HepG2 (cell line): ENCODE data around the gene TMTC4.

Experiments used
- AHR ChIP-seq: IDR thresholded peaks from 2 replicates; pipeline ENCODE4 v1.6.1; 2018; ENCODE audit warnings: missing genetic modification reagents, missing compliant biosample characterization
- PRPF4 ChIP-seq: fragments of 200-400 bp; formaldehyde crosslinking; IDR thresholded peaks from 2 replicates; pipeline ENCODE4 v1.6.1; 2016; ENCODE audit warnings: low read length, low read depth; ENCODE audit not compliant: poor library complexity, severe bottlenecking
- RFX3 ChIP-seq: IDR thresholded peaks from 2 replicates; pipeline ENCODE4 v1.6.1; 2016; ENCODE audit warnings: missing biosample characterization, missing genetic modification reagents
- YY1 ChIP-seq: IDR thresholded peaks from 2 replicates; pipeline ENCODE4 v1.6.1; 2011; ENCODE audit warnings: low read length, low read depth, moderate library complexity, mild to moderate bottlenecking; ENCODE audit not compliant: insufficient read depth, insufficient replicate concordance
- ZFP36 ChIP-seq: fragments of 150-350 bp; IDR thresholded peaks from 2 replicates; pipeline ENCODE4 v1.6.1; 2018; ENCODE audit warnings: borderline replicate concordance, low read length, low read depth; ENCODE audit not compliant: partially characterized antibody
- ZNF138 ChIP-seq: sonication (generic); formaldehyde crosslinking; IDR thresholded peaks from 2 replicates; pipeline ENCODE4 v1.5.0; 2020; ENCODE audit warnings: mild to moderate bottlenecking, low read depth, missing genetic modification reagents
- ZNF207 ChIP-seq: fragments of 450-650 bp; IDR thresholded peaks from 2 replicates; pipeline ENCODE4 v1.6.1; 2016; ENCODE audit warnings: antibody characterized with exemption, borderline replicate concordance
- TF ChIP-seq, protein P1 (sequence below): sonication (generic); formaldehyde crosslinking; IDR thresholded peaks from 2 replicates; pipeline ENCODE4 v1.5.0; 2020; ENCODE audit warnings: mild to moderate bottlenecking, missing genetic modification reagents, moderate library complexity
- TF ChIP-seq, protein P2 (sequence below), 2 experiments: fragments of 450-650 bp in 1 of 2; sonication (generic) in 1 of 2; formaldehyde crosslinking in 1 of 2; IDR thresholded peaks; 2 replicates each; pipeline versions ENCODE4 v1.6.1 to v1.8.0; 2016 to 2022; ENCODE audit warnings: antibody characterized with exemption in 1 of 2, mild to moderate bottlenecking in 1 of 2, missing genetic modification reagents in 1 of 2
- TF ChIP-seq, protein P3 (sequence below): IDR thresholded peaks from 2 replicates; pipeline ENCODE4 v1.6.1; 2012; ENCODE audit warnings: inconsistent platforms

DNA sequence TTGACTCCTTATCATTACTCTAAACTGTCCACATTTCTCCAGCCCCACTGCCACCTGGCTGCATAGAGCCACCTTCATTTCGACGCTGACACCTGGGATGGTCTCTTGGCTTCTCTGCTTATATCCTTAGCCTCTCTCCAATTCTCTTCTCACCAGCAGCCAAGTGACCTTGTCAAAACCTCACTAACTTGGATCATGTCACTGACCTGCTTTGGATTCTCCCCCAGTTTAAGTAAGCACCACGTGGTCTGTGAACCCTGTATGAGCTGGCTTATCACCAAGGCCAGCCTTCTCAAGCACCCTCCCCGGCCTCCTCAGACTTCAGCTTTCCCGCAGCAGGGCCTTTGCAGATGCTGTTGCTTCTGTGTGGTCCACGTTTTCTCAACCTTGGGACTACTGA, 73.7 kb downstream of the TMTC4 start:
- no peak for TF ChIP-seq ZFP36
- TF ChIP-seq, protein P1, sequence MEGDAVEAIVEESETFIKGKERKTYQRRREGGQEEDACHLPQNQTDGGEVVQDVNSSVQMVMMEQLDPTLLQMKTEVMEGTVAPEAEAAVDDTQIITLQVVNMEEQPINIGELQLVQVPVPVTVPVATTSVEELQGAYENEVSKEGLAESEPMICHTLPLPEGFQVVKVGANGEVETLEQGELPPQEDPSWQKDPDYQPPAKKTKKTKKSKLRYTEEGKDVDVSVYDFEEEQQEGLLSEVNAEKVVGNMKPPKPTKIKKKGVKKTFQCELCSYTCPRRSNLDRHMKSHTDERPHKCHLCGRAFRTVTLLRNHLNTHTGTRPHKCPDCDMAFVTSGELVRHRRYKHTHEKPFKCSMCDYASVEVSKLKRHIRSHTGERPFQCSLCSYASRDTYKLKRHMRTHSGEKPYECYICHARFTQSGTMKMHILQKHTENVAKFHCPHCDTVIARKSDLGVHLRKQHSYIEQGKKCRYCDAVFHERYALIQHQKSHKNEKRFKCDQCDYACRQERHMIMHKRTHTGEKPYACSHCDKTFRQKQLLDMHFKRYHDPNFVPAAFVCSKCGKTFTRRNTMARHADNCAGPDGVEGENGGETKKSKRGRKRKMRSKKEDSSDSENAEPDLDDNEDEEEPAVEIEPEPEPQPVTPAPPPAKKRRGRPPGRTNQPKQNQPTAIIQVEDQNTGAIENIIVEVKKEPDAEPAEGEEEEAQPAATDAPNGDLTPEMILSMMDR (CRISPR knock-in tag): no peak
- TF ChIP-seq PRPF4: no peak
- TF ChIP-seq RFX3 (CRISPR knock-in tag): no peak
- no peak for TF ChIP-seq ZNF138
- TF ChIP-seq YY1: no peak
- TF ChIP-seq AHR (CRISPR knock-in tag): no peak
- TF ChIP-seq, protein P2, sequence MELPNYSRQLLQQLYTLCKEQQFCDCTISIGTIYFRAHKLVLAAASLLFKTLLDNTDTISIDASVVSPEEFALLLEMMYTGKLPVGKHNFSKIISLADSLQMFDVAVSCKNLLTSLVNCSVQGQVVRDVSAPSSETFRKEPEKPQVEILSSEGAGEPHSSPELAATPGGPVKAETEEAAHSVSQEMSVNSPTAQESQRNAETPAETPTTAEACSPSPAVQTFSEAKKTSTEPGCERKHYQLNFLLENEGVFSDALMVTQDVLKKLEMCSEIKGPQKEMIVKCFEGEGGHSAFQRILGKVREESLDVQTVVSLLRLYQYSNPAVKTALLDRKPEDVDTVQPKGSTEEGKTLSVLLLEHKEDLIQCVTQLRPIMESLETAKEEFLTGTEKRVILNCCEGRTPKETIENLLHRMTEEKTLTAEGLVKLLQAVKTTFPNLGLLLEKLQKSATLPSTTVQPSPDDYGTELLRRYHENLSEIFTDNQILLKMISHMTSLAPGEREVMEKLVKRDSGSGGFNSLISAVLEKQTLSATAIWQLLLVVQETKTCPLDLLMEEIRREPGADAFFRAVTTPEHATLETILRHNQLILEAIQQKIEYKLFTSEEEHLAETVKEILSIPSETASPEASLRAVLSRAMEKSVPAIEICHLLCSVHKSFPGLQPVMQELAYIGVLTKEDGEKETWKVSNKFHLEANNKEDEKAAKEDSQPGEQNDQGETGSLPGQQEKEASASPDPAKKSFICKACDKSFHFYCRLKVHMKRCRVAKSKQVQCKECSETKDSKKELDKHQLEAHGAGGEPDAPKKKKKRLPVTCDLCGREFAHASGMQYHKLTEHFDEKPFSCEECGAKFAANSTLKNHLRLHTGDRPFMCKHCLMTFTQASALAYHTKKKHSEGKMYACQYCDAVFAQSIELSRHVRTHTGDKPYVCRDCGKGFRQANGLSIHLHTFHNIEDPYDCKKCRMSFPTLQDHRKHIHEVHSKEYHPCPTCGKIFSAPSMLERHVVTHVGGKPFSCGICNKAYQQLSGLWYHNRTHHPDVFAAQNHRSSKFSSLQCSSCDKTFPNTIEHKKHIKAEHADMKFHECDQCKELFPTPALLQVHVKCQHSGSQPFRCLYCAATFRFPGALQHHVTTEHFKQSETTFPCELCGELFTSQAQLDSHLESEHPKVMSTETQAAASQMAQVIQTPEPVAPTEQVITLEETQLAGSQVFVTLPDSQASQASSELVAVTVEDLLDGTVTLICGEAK (IDR thresholded peaks at IDR 0.05): no peak
- TF ChIP-seq, protein P2 (CRISPR knock-in tag; IDR thresholded peaks at IDR 0.05): no peak
- TF ChIP-seq, protein P3, sequence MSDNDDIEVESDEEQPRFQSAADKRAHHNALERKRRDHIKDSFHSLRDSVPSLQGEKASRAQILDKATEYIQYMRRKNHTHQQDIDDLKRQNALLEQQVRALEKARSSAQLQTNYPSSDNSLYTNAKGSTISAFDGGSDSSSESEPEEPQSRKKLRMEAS: no peak
- TF ChIP-seq ZNF207: no peak
